ENCODE measurements around the gene LYPD5.

DNA sequence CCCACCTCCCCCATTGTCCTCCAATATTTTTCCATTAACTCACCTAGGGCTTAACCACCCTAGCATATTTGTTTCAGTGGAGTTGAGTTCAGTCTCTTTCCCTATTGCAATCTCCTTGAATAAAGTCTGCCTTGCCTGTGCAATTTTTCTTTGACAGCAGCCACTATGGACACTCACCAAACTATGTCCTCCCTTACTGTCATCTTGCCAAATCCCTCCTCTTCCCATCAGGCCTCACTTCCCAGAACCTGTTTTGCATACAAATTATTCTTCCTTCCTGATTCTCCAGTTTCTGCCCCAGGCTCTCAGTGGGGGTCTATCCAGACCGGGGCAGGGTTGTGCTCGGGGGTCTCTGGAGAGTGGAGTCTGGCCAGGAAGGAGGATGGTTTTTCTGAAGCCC lies 2.2 kb upstream of the LYPD5 start:
- TF ChIP-seq, protein P1, sequence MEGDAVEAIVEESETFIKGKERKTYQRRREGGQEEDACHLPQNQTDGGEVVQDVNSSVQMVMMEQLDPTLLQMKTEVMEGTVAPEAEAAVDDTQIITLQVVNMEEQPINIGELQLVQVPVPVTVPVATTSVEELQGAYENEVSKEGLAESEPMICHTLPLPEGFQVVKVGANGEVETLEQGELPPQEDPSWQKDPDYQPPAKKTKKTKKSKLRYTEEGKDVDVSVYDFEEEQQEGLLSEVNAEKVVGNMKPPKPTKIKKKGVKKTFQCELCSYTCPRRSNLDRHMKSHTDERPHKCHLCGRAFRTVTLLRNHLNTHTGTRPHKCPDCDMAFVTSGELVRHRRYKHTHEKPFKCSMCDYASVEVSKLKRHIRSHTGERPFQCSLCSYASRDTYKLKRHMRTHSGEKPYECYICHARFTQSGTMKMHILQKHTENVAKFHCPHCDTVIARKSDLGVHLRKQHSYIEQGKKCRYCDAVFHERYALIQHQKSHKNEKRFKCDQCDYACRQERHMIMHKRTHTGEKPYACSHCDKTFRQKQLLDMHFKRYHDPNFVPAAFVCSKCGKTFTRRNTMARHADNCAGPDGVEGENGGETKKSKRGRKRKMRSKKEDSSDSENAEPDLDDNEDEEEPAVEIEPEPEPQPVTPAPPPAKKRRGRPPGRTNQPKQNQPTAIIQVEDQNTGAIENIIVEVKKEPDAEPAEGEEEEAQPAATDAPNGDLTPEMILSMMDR (IDR thresholded peaks at IDR 0.05) = no peak
- TF ChIP-seq EP300 (IDR thresholded peaks at IDR 0.05) (no peak), POLR2A (IDR thresholded peaks at IDR 0.05) (no peak)
